PC-3 (cell line): Measurements from ENCODE around the gene LIN7A. TPM values are rescaled to one million over a fixed set of nuclear protein-coding genes. Genes with fewer than 3 reads are reported as not detected.

Source experiments
- ATAC-seq: fragments of 200-7000 bp; cut with Tn5 transposase; 2 replicates; pipeline ENCODE4 v1.9.1; 2020; ENCODE audit warnings: mild to moderate bottlenecking, moderate library complexity
- BruUV-seq: library from RNA; stranded (reverse); fragments of 400-500 nt; replicated peaks from 2 replicates; lab custom pipeline; 2021; lab: Mats Ljungman, UMichigan
- CTCF ChIA-PET: fragments of 300-600 bp; sonication (Branson Sonifier 250); formaldehyde crosslinking; loops from one replicate; lab custom pipeline; 2022; ENCODE audit warnings: antibody characterized with exemption; lab: Charles Lee
- POLR2A ChIA-PET: fragments of 300-600 bp; sonication (Branson Sonifier 250); formaldehyde crosslinking; loops from one replicate; lab custom pipeline; 2022; ENCODE audit warnings: antibody characterized with exemption; ENCODE audit not compliant: unreplicated experiment; lab: Charles Lee
- DNase-seq: peaks from one replicate; pipeline ENCODE4 v3.0.0-alpha.2; 2015
- H2AFZ ChIP-seq: fragments of 300-600 bp; sonication (generic); 2 replicates; pipeline ENCODE4 v1.6.0; 2016; ENCODE audit warnings: antibody characterized with exemption, low read length
- H3F3A ChIP-seq: fragments of 300-600 bp; sonication (generic); one replicate; pipeline ENCODE4 v1.6.0; 2017; ENCODE audit warnings: antibody characterized with exemption, low read length, control low read depth, mild to moderate bottlenecking; ENCODE audit not compliant: unreplicated experiment
- H3K27ac ChIP-seq: fragments of 300-600 bp; sonication (generic); 2 replicates; pipeline ENCODE4 v1.5.1; 2016; ENCODE audit warnings: mild to moderate bottlenecking, low read length
- H3K27me3 ChIP-seq: fragments of 300-600 bp; sonication (generic); 2 replicates; pipeline ENCODE4 v1.6.1; 2016; ENCODE audit warnings: low read length, mixed read lengths
- H3K36me3 ChIP-seq: fragments of 300-600 bp; sonication (generic); 2 replicates; pipeline ENCODE4 v1.6.1; 2016; ENCODE audit warnings: low read depth, mixed run types, low read length, mixed read lengths
- H3K4me1 ChIP-seq: fragments of 300-600 bp; sonication (generic); 2 replicates; pipeline ENCODE4 v1.5.1; 2016; ENCODE audit warnings: low read length; ENCODE audit not compliant: insufficient read depth
- H3K4me2 ChIP-seq: fragments of 300-600 bp; sonication (generic); 2 replicates; pipeline ENCODE4 v1.6.0; 2016; ENCODE audit warnings: low read length
- H3K4me3 ChIP-seq: fragments of 300-600 bp; sonication (generic); 2 replicates; pipeline ENCODE4 v1.5.1; 2016; ENCODE audit warnings: mild to moderate bottlenecking, low read length, mixed read lengths
- H3K79me2 ChIP-seq: fragments of 300-600 bp; sonication (generic); 2 replicates; pipeline ENCODE4 v1.6.1; 2017; ENCODE audit warnings: low read length, mixed read lengths
- H3K9ac ChIP-seq: fragments of 300-600 bp; sonication (generic); 2 replicates; pipeline ENCODE4 v1.6.0; 2016; ENCODE audit warnings: mild to moderate bottlenecking, low read length
- H3K9me2 ChIP-seq: fragments of 300-600 bp; sonication (generic); replicated peaks from 2 replicates; pipeline ENCODE4 v1.6.1; 2016; ENCODE audit warnings: mixed run types, low read length, mixed read lengths
- H3K9me3 ChIP-seq: fragments of 300-600 bp; sonication (generic); 2 replicates; pipeline ENCODE4 v1.6.1; 2016; ENCODE audit warnings: low read length, mixed read lengths
- H4K20me1 ChIP-seq: fragments of 300-600 bp; sonication (generic); 2 replicates; pipeline ENCODE4 v1.6.1; 2016; ENCODE audit warnings: low read length, mixed read lengths
- EZH2 ChIP-seq: fragments of 300-600 bp; sonication (generic); IDR thresholded peaks from one replicate; pipeline ENCODE4 v1.6.1; 2017; ENCODE audit warnings: antibody characterized with exemption, mild to moderate bottlenecking, low read length; ENCODE audit not compliant: unreplicated experiment
- EZH2phosphoT487 ChIP-seq: fragments of 300-600 bp; sonication (generic); IDR thresholded peaks from 2 replicates; pipeline ENCODE4 v1.6.1; 2018; ENCODE audit warnings: mild to moderate bottlenecking, antibody characterized with exemption, low read length, borderline replicate concordance
- intact Hi-C: fragments of 100-400 bp; cut with micrococcal nuclease; formaldehyde crosslinking; loops from 2 replicates; pipeline ENCODE4 v1.9.0; 2023
- total RNA-seq: library from RNA; depleted of rRNA; stranded (reverse); fragments of >200 nt; gene quantifications from 2 replicates; pipeline ENCODE4 v1.2.3, GENCODE V29; 2014
- TF ChIP-seq, protein P1 (sequence below): fragments of 300-600 bp; sonication (generic); conservative IDR thresholded peaks from 2 replicates; pipeline ENCODE4 v1.5.1; 2017; ENCODE audit warnings: antibody characterized with exemption, low read depth, mild to moderate bottlenecking, low read length

LIN7A gene
- total RNA-seq, 1 experiment from 2014 or later: not detected

DNA sequence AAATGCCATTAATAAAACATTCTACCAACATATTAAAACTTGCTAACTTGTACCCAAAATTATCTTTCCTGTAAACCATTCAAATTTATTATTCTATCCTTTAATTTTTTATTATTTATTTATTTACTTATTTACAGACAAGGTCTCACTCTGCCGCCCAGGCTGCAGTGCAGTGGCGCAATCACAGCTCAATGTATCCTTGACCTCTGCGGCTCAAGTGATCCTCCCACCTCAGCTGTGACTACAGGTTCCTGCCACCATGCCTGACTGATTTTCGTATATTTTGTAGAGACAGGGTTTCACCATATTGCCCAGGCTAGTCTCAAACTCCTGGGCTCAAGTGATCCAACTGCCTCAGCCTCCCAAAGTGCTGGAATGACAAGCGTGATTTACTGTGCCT lies 20.4 kb upstream of the LIN7A start:
- Histone ChIP-seq H4K20me1 (no peaks in the 10 kb centered on the region), H3K27me3 (no peaks in the 10 kb centered on the region), H3K79me2 (no peaks in the 10 kb centered on the region), H3K36me3 (no peaks in the 10 kb centered on the region), H3K27ac (no peak overlapping the region), H3F3A (no peaks in the 10 kb centered on the region), H3K9me2 (no peaks in the 10 kb centered on the region), H3K4me3 (no peak overlapping the region), H3K4me1 (no peaks in the 10 kb centered on the region), H2AFZ (no peak overlapping the region), H3K9me3 (no peaks in the 10 kb centered on the region), H3K4me2 (no peak overlapping the region), H3K9ac (no peak overlapping the region)
- ChIA-PET POLR2A (no interaction called here), CTCF (no interaction called here)
- TF ChIP-seq, protein P1, sequence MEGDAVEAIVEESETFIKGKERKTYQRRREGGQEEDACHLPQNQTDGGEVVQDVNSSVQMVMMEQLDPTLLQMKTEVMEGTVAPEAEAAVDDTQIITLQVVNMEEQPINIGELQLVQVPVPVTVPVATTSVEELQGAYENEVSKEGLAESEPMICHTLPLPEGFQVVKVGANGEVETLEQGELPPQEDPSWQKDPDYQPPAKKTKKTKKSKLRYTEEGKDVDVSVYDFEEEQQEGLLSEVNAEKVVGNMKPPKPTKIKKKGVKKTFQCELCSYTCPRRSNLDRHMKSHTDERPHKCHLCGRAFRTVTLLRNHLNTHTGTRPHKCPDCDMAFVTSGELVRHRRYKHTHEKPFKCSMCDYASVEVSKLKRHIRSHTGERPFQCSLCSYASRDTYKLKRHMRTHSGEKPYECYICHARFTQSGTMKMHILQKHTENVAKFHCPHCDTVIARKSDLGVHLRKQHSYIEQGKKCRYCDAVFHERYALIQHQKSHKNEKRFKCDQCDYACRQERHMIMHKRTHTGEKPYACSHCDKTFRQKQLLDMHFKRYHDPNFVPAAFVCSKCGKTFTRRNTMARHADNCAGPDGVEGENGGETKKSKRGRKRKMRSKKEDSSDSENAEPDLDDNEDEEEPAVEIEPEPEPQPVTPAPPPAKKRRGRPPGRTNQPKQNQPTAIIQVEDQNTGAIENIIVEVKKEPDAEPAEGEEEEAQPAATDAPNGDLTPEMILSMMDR: no peak
- TF ChIP-seq EZH2 (no peak), EZH2phosphoT487 (no peak)
- no peak for ATAC-seq
- intact Hi-C loops: no loop called here
- no peak for DNase-seq
- BruUV-seq: no TSS peak

DNA sequence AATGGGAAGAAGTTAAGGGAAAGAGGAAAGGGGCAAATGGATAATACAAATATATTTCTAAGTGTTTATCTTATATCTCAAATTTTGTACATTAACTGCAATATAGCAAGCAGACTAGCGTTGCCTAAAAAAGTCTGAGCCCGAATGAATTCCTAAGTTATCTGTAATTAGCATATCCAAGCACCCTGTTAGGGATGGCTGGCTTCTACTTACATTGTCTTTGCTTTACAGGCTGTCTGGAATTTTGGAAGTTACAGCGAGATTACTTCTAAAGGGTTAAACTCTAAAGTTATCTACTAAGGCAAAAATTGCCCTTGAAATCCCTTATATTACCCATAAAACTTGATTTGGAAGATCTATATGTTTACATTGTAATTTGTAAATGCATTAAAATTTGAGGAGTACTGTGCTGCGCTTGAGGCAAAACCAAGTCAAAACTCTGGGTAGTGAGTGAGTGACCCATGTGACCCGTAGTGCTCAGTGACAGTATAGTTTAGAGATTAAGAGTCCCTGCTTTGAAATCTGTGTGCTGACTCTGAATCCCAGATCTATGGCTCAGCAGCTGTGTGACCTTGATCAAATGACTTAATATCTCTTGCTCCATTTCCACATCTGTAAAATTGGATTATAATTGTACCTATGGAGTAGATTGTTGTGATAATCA lies 17.3 kb upstream of the LIN7A start:
- ChIA-PET CTCF (no interaction called here), POLR2A (no interaction called here)
- Histone ChIP-seq H3K27ac (no peak overlapping the region), H3K36me3 (no peaks in the 10 kb centered on the region), H3K9ac (no peak overlapping the region), H3K27me3 (no peaks in the 10 kb centered on the region), H4K20me1 (no peaks in the 10 kb centered on the region), H3F3A (no peaks in the 10 kb centered on the region), H3K4me3 (no peak overlapping the region), H3K4me2 (no peak overlapping the region), H3K79me2 (no peaks in the 10 kb centered on the region), H3K9me2 (no peaks in the 10 kb centered on the region), H3K4me1 (no peaks in the 10 kb centered on the region), H3K9me3 (no peaks in the 10 kb centered on the region), H2AFZ (no peak overlapping the region)
- BruUV-seq: no TSS peak
- TF ChIP-seq EZH2: no peak
- no peak for TF ChIP-seq EZH2phosphoT487
- TF ChIP-seq, protein P1: no peak
- DNase-seq (no peak), ATAC-seq (no peak)
- intact Hi-C loops: no loop called here

DNA sequence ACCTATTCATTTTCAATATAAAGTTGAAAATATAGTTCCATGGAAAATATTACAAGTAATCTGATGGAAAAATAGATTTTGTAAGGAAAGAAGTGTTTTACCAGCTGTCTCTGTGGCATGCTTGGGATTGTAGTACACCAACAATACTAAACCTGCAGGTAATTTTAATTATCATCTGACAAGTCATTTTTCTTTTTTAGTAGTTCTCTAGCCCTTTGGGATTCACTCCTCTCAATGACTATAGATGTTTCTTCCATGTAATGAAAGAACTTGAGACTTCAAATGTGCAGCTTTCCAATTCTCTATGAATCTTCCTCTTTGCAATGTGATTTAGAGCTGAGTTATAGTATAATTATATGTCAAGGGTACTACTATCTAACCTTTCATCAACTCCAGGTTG lies 14.7 kb upstream of the LIN7A start:
- Histone ChIP-seq H3K27me3 (no peaks in the 10 kb centered on the region), H2AFZ (no peak overlapping the region), H3K9me2 (no peaks in the 10 kb centered on the region), H3K36me3 (no peaks in the 10 kb centered on the region), H3K79me2 (no peaks in the 10 kb centered on the region), H3K9me3 (no peaks in the 10 kb centered on the region), H3K4me1 (no peaks in the 10 kb centered on the region), H4K20me1 (no peaks in the 10 kb centered on the region), H3F3A (no peaks in the 10 kb centered on the region), H3K9ac (no peak overlapping the region), H3K27ac (no peak overlapping the region), H3K4me3 (no peak overlapping the region), H3K4me2 (no peak overlapping the region)
- POLR2A ChIA-PET: no interaction called here
- intact Hi-C loops: no loop called here
- DNase-seq: no peak
- CTCF ChIA-PET: no interaction called here
- BruUV-seq: no TSS peak
- TF ChIP-seq, protein P1: no peak
- TF ChIP-seq EZH2 (no peak), EZH2phosphoT487 (no peak)
- no peak for ATAC-seq
